Measurements from ENCODE around the gene PNKP. TPM values are rescaled to one million over a fixed set of nuclear protein-coding genes. Genes with fewer than 3 reads are reported as not detected.
"Not testable (repeated sequence)": the region's sequence is repeated elsewhere in the genome, so short reads cannot be mapped to it uniquely, and the experiment has no call there.

Gene PNKP
- total and polyA plus RNA-seq, 2 experiments from 2014 or later: 74.5 to 98.4 TPM

- Histone ChIP-seq H3K9me3 (ENCODE audit: low read depth) (no peaks in the 10 kb centered on the region), H3K4me1 (ENCODE audit: low read depth) (peaks cover 7% of the 10 kb centered on the region), H3K27me3 (no peaks in the 10 kb centered on the region), H3K27ac (no peak overlapping the region), H3K36me3 (peaks cover 5% of the 10 kb centered on the region), H3K4me3 (no peak overlapping the region)
- no peak for TF ChIP-seq CTCF (IDR thresholded peaks at IDR 0.05; ENCODE audit: low read depth, low read length)
- DNase-seq (ENCODE audit: low read depth in 1 of 2, low spot score in 1 of 2): no peak
These were observed 42.7 kb downstream of the PNKP start for GRCh38 chr19:49824662-49825061.

- H3K9me3 ChIP-seq (ENCODE audit: low read depth): no peaks in the 10 kb centered on the region
- H3K4me1 ChIP-seq (ENCODE audit: low read depth): peaks cover 12% of the 10 kb centered on the region
- no peak overlapping the region for H3K4me3 ChIP-seq
- peaks cover 5% of the 10 kb centered on the region for H3K36me3 ChIP-seq
- no peak overlapping the region for H3K27ac ChIP-seq
- no peaks in the 10 kb centered on the region for H3K27me3 ChIP-seq
- DNase-seq (ENCODE audit: low read depth in 1 of 2, low spot score in 1 of 2): no peak
- TF ChIP-seq CTCF (IDR thresholded peaks at IDR 0.05; ENCODE audit: low read depth, low read length): no peak
These were observed 43.9 kb downstream of the PNKP start for GRCh38 chr19:49823472-49823871.

- Histone ChIP-seq H3K27ac (peak overlapping the region; percentile 62), H3K4me1 (ENCODE audit: low read depth) (peaks cover 12% of the 10 kb centered on the region)
These were observed 47.3 kb downstream of the PNKP start for GRCh38 chr19:49820125-49820524.

GRCh38 chr19:49819452-49820115 lies 47.8 kb downstream of the PNKP start:
- not testable (repeated sequence) for DNase-seq (ENCODE audit: low read depth in 1 of 2, low spot score in 1 of 2)
- Histone ChIP-seq H3K27ac (peak overlapping the region; percentile 62), H3K4me3 (peak overlapping the region; percentile 53)

More at GRCh38 chr19:49820125-49820524, 47.3 kb downstream of the PNKP start:
- Histone ChIP-seq H3K27me3 (no peaks in the 10 kb centered on the region), H3K36me3 (peaks cover 5% of the 10 kb centered on the region), H3K4me3 (no peak overlapping the region), H3K9me3 (ENCODE audit: low read depth) (no peaks in the 10 kb centered on the region)
- no peak for TF ChIP-seq CTCF (IDR thresholded peaks at IDR 0.05; ENCODE audit: low read depth, low read length)
- DNase-seq (ENCODE audit: low read depth in 1 of 2, low spot score in 1 of 2): peak in 1 of 2 donors; percentile 70

GRCh38 chr19:49818649-49819370 lies 48.6 kb downstream of the PNKP start:
- Histone ChIP-seq H3K27ac (peak overlapping the region; percentile 96), H3K9me3 (ENCODE audit: low read depth) (no peaks in the 10 kb centered on the region), H3K4me1 (ENCODE audit: low read depth) (peaks cover 12% of the 10 kb centered on the region), H3K36me3 (peaks cover 4% of the 10 kb centered on the region), H3K4me3 (peak overlapping the region; percentile 53), H3K27me3 (no peaks in the 10 kb centered on the region)
- no peak for DNase-seq (ENCODE audit: low read depth in 1 of 2, low spot score in 1 of 2)
- no peak for TF ChIP-seq CTCF (IDR thresholded peaks at IDR 0.05; ENCODE audit: low read depth, low read length)

More at GRCh38 chr19:49819452-49820115, 47.8 kb downstream of the PNKP start:
- H3K4me1 ChIP-seq (ENCODE audit: low read depth): peaks cover 12% of the 10 kb centered on the region
- H3K36me3 ChIP-seq; H3K9me3 ChIP-seq (ENCODE audit: low read depth); H3K27me3 ChIP-seq: not testable (repeated sequence)
